K562 (cell line): Measurements from ENCODE around the gene TBRG1. TPM values are rescaled to one million over a fixed set of nuclear protein-coding genes. Genes with fewer than 3 reads are reported as not detected.

Experiments used
- CSDE1 ChIP-seq, 2 experiments: fragments of 450-650 bp; IDR thresholded peaks; 2 replicates each; pipeline ENCODE4 v1.6.1; 2016; ENCODE audit warnings: mild to moderate bottlenecking in 1 of 2
- GTF2A2 ChIP-seq: IDR thresholded peaks from 2 replicates; pipeline ENCODE4 v1.6.1; 2016; ENCODE audit warnings: mild to moderate bottlenecking, missing genetic modification characterization, missing compliant biosample characterization
- HDAC2 ChIP-seq: fragments of 450-650 bp; IDR thresholded peaks from 2 replicates; pipeline ENCODE4 v1.6.1; 2016; ENCODE audit warnings: mild to moderate bottlenecking
- IRF2 ChIP-seq: sonication (generic); formaldehyde crosslinking; IDR thresholded peaks from 2 replicates; pipeline ENCODE4 v1.8.1; 2022; ENCODE audit warnings: mild to moderate bottlenecking, missing genetic modification reagents
- NCOR1 ChIP-seq: fragments of 450-650 bp; IDR thresholded peaks from 2 replicates; pipeline ENCODE4 v1.6.1; 2016; ENCODE audit warnings: mild to moderate bottlenecking, moderate library complexity
- NFE2L1 ChIP-seq: fragments of 450-650 bp; IDR thresholded peaks from 2 replicates; pipeline ENCODE4 v1.6.1; 2016; ENCODE audit warnings: missing genetic modification characterization, low read depth, mild to moderate bottlenecking, missing compliant biosample characterization, moderate library complexity, borderline replicate concordance
- NR1H2 ChIP-seq: sonication (generic); formaldehyde crosslinking; IDR thresholded peaks from 2 replicates; pipeline ENCODE4 v1.4.0; 2020; ENCODE audit warnings: mild to moderate bottlenecking, missing genetic modification reagents
- PHTF2 ChIP-seq: fragments of 250-450 bp; sonication (Bioruptor Pico); IDR thresholded peaks from 2 replicates; pipeline ENCODE4 v1.5.0; 2021; ENCODE audit warnings: mild to moderate bottlenecking
- RBM15 ChIP-seq: fragments of 200-400 bp; formaldehyde crosslinking; IDR thresholded peaks from 2 replicates; pipeline ENCODE4 v1.6.1; 2018; ENCODE audit warnings: mild to moderate bottlenecking, low read length, moderate library complexity; ENCODE audit not compliant: insufficient read depth
- THRAP3 ChIP-seq: fragments of 450-650 bp; IDR thresholded peaks from 2 replicates; pipeline ENCODE4 v1.6.1; 2016; ENCODE audit warnings: mild to moderate bottlenecking, inconsistent platforms, borderline replicate concordance
- ZNF134 ChIP-seq: fragments of 250-450 bp; sonication (Bioruptor Pico); conservative IDR thresholded peaks from 2 replicates; pipeline ENCODE4 v1.4.0; 2020
- ZNF324 ChIP-seq: fragments of 250-450 bp; sonication (Bioruptor Pico); IDR thresholded peaks from 2 replicates; pipeline ENCODE4 v1.4.0; 2020; ENCODE audit warnings: mild to moderate bottlenecking
- polyA plus RNA-seq, 8 experiments: library from polyadenylated mRNA; depleted of rRNA in 4 of 8; stranded (reverse) in 5 of 8; unstranded in 3 of 8; fragments of >200 nt; fragmentation: Nextera tagmentation in 2 of 8; fragmentation: Illumina TruSeq in 1 of 8; extraction: Ambion mirVana in 2 of 8; extraction: Trizol in 1 of 8; gene quantifications; 2 replicates each; pipeline versions ENCODE4 v1.2.1 to v1.2.3, GENCODE V29; 2011 to 2014; ENCODE audit warnings: inconsistent platforms in 1 of 8, missing spikeins in 1 of 8
- total RNA-seq, 7 experiments: library from RNA; depleted of rRNA in 6 of 7; stranded (reverse); fragments of >200 nt in 6 of 7; fragmentation: Illumina TruSeq in 2 of 7; extraction: Trizol in 2 of 7; gene quantifications; 2 replicates each; pipeline versions ENCODE4 v1.2.1 to v1.2.3, GENCODE V29; 2011 to 2021; ENCODE audit warnings: low replicate concordance in 1 of 7
- TF ChIP-seq, protein P1 (sequence below): fragments of 250-450 bp; sonication (Bioruptor Pico); IDR thresholded peaks from 2 replicates; pipeline ENCODE4 v1.4.0; 2020
- TF ChIP-seq, protein P2 (sequence below): fragments of 450-650 bp; IDR thresholded peaks from 2 replicates; pipeline ENCODE4 v1.6.1; 2018; ENCODE audit not compliant: partially characterized antibody
- TF ChIP-seq, protein P3 (sequence below): sonication (generic); IDR thresholded peaks from 2 replicates; pipeline ENCODE4 v1.6.1; 2016
- TF ChIP-seq, protein P4 (sequence below): fragments of 250-450 bp; sonication (Bioruptor Pico); IDR thresholded peaks from 2 replicates; pipeline ENCODE4 v1.4.0; 2020; ENCODE audit warnings: mild to moderate bottlenecking
- TF ChIP-seq, protein P5 (sequence below): fragments of 450-650 bp; IDR thresholded peaks from 2 replicates; pipeline ENCODE4 v1.6.1; 2016; ENCODE audit warnings: low read depth, mild to moderate bottlenecking, moderate library complexity

The TBRG1 gene
- total and polyA plus RNA-seq, 9 of the 15 experiments (the other 6 are each of a cell fraction or from before 2014, with no cell fraction given) = 8.7 to 30.0 (median 20.2) TPM

DNA sequence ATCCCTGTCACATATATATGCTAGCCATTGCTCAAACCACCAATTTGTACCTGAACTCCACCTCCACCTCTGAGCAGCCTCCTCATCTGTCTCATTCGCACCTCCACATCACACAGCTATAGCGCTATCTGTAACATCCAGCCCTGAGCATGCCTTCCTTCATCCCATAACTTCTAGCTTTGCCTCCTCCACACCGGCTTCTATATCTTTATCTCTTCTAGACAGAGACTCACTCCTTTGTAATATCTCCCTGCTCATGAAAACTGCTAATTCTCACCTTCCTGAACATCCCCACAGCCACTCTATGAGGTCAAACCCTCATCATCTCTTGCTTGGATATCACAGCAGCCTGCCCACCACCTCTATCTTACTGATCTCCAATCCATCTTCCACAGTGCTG is 44.9 kb downstream of the TBRG1 start (continued):
- TF ChIP-seq, protein P1, sequence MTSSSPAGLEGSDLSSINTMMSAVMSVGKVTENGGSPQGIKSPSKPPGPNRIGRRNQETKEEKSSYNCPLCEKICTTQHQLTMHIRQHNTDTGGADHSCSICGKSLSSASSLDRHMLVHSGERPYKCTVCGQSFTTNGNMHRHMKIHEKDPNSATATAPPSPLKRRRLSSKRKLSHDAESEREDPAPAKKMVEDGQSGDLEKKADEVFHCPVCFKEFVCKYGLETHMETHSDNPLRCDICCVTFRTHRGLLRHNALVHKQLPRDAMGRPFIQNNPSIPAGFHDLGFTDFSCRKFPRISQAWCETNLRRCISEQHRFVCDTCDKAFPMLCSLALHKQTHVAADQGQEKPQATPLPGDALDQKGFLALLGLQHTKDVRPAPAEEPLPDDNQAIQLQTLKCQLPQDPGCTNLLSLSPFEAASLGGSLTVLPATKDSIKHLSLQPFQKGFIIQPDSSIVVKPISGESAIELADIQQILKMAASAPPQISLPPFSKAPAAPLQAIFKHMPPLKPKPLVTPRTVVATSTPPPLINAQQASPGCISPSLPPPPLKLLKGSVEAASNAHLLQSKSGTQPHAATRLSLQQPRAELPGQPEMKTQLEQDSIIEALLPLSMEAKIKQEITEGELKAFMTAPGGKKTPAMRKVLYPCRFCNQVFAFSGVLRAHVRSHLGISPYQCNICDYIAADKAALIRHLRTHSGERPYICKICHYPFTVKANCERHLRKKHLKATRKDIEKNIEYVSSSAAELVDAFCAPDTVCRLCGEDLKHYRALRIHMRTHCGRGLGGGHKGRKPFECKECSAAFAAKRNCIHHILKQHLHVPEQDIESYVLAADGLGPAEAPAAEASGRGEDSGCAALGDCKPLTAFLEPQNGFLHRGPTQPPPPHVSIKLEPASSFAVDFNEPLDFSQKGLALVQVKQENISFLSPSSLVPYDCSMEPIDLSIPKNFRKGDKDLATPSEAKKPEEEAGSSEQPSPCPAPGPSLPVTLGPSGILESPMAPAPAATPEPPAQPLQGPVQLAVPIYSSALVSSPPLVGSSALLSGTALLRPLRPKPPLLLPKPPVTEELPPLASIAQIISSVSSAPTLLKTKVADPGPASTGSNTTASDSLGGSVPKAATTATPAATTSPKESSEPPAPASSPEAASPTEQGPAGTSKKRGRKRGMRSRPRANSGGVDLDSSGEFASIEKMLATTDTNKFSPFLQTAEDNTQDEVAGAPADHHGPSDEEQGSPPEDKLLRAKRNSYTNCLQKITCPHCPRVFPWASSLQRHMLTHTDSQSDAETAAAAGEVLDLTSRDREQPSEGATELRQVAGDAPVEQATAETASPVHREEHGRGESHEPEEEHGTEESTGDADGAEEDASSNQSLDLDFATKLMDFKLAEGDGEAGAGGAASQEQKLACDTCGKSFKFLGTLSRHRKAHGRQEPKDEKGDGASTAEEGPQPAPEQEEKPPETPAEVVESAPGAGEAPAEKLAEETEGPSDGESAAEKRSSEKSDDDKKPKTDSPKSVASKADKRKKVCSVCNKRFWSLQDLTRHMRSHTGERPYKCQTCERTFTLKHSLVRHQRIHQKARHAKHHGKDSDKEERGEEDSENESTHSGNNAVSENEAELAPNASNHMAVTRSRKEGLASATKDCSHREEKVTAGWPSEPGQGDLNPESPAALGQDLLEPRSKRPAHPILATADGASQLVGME (CRISPR knock-in tag) = no peak
- TF ChIP-seq, protein P2, sequence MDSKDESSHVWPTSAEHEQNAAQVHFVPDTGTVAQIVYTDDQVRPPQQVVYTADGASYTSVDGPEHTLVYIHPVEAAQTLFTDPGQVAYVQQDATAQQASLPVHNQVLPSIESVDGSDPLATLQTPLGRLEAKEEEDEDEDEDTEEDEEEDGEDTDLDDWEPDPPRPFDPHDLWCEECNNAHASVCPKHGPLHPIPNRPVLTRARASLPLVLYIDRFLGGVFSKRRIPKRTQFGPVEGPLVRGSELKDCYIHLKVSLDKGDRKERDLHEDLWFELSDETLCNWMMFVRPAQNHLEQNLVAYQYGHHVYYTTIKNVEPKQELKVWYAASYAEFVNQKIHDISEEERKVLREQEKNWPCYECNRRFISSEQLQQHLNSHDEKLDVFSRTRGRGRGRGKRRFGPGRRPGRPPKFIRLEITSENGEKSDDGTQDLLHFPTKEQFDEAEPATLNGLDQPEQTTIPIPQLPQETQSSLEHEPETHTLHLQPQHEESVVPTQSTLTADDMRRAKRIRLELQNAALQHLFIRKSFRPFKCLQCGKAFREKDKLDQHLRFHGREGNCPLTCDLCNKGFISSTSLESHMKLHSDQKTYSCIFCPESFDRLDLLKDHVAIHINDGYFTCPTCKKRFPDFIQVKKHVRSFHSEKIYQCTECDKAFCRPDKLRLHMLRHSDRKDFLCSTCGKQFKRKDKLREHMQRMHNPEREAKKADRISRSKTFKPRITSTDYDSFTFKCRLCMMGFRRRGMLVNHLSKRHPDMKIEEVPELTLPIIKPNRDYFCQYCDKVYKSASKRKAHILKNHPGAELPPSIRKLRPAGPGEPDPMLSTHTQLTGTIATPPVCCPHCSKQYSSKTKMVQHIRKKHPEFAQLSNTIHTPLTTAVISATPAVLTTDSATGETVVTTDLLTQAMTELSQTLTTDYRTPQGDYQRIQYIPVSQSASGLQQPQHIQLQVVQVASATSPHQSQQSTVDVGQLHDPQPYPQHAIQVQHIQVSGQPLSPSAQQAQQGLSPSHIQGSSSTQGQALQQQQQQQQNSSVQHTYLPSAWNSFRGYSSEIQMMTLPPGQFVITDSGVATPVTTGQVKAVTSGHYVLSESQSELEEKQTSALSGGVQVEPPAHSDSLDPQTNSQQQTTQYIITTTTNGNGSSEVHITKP = no peak
- TF ChIP-seq, protein P3, sequence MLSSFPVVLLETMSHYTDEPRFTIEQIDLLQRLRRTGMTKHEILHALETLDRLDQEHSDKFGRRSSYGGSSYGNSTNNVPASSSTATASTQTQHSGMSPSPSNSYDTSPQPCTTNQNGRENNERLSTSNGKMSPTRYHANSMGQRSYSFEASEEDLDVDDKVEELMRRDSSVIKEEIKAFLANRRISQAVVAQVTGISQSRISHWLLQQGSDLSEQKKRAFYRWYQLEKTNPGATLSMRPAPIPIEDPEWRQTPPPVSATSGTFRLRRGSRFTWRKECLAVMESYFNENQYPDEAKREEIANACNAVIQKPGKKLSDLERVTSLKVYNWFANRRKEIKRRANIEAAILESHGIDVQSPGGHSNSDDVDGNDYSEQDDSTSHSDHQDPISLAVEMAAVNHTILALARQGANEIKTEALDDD = no peak
- TF ChIP-seq HDAC2 (peak; percentile 78), RBM15 (no peak), NR1H2 (CRISPR knock-in tag) (no peak), ZNF134 (CRISPR knock-in tag) (no peak), GTF2A2 (tag) (no peak), NFE2L1 (no peak), ZNF324 (CRISPR knock-in tag) (no peak), IRF2 (CRISPR knock-in tag) (no peak), THRAP3 (no peak), NCOR1 (peak; percentile 96), CSDE1 (IDR thresholded peaks at IDR 0.05) (no peak), PHTF2 (no peak)
- TF ChIP-seq, protein P4, sequence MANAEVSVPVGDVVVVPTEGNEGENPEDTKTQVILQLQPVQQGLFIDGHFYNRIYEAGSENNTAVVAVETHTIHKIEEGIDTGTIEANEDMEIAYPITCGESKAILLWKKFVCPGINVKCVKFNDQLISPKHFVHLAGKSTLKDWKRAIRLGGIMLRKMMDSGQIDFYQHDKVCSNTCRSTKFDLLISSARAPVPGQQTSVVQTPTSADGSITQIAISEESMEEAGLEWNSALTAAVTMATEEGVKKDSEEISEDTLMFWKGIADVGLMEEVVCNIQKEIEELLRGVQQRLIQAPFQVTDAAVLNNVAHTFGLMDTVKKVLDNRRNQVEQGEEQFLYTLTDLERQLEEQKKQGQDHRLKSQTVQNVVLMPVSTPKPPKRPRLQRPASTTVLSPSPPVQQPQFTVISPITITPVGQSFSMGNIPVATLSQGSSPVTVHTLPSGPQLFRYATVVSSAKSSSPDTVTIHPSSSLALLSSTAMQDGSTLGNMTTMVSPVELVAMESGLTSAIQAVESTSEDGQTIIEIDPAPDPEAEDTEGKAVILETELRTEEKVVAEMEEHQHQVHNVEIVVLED (CRISPR knock-in tag) = no peak
- TF ChIP-seq, protein P5, sequence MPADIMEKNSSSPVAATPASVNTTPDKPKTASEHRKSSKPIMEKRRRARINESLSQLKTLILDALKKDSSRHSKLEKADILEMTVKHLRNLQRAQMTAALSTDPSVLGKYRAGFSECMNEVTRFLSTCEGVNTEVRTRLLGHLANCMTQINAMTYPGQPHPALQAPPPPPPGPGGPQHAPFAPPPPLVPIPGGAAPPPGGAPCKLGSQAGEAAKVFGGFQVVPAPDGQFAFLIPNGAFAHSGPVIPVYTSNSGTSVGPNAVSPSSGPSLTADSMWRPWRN = no peak
